Sigmoid colon (tissue), 7 donors: ENCODE results near the gene C6orf89. TPM values are rescaled to one million over a fixed set of nuclear protein-coding genes. Genes with fewer than 3 reads are reported as not detected.

Experiments
- DNase-seq: peaks from one replicate; pipeline ENCODE4 v3.0.0-alpha.2; 2019
- H3K27ac ChIP-seq, 4 donors: fragments of 200-600 bp; sonication (generic); one replicate each; pipeline ENCODE4 v1.5.1; 2016 to 2019; ENCODE audit warnings: mild to moderate bottlenecking in 1 of 4
- H3K27me3 ChIP-seq, 3 donors: fragments of 200-600 bp; sonication (generic); one replicate each; pipeline ENCODE4 v1.5.1; 2019; ENCODE audit warnings: mild to moderate bottlenecking in 1 of 3
- H3K36me3 ChIP-seq, 4 donors: fragments of 200-600 bp; sonication (generic); one replicate each; pipeline ENCODE4 v1.5.1; 2016 to 2019
- H3K4me1 ChIP-seq, 4 donors: fragments of 200-600 bp; sonication (generic); one replicate each; pipeline ENCODE4 v1.5.1; 2017 to 2019
- H3K4me3 ChIP-seq, 4 donors: fragments of 200-600 bp; sonication (generic); one replicate each; pipeline ENCODE4 v1.5.1; 2017 to 2019; ENCODE audit warnings: mild to moderate bottlenecking in 2 of 4, moderate library complexity in 1 of 4
- H3K9me3 ChIP-seq, 4 donors: fragments of 200-600 bp in 3 of 4; sonication (generic) in 3 of 4; one replicate each; pipeline versions ENCODE4 v1.5.1 to v1.6.1; 2013 to 2019
- CTCF ChIP-seq, 4 experiments: fragments of 450-650 bp in 3 of 4; fragments of 200-600 bp in 1 of 4; IDR thresholded peaks; one replicate each; pipeline ENCODE4 v1.5.1; 2016 to 2019; ENCODE audit warnings: antibody characterized with exemption in 4 of 4, mild to moderate bottlenecking in 3 of 4, moderate library complexity in 2 of 4
- EP300 ChIP-seq, 4 donors: sonication (generic); formaldehyde crosslinking; IDR thresholded peaks; one replicate each; pipeline ENCODE4 v1.6.1; 2017; ENCODE audit warnings: antibody characterized with exemption in 4 of 4
- POLR2A ChIP-seq, 2 donors: fragments of 450-650 bp; IDR thresholded peaks; one replicate each; pipeline ENCODE4 v1.6.1; 2016; ENCODE audit warnings: antibody characterized with exemption in 2 of 2, mild to moderate bottlenecking in 2 of 2, moderate library complexity in 2 of 2
- POLR2AphosphoS5 ChIP-seq, 4 donors: sonication (generic); formaldehyde crosslinking; IDR thresholded peaks; one replicate each; pipeline ENCODE4 v1.6.1; 2017; ENCODE audit warnings: antibody characterized with exemption in 4 of 4
- WGBS, 2 donors: extraction: QIAGEN DNeasy Blood & Tissue Kit; methylation state at CpG; one replicate each; pipeline ENCODE4 v1.1.7; 2013; 5-methylcytosine and 5-hydroxymethylcytosine counted together
- intact Hi-C: fragments of 100-400 bp; cut with DNase I; formaldehyde crosslinking; loops from one replicate; pipeline ENCODE4 v1.15.1; 2023
- polyA plus RNA-seq, 3 donors: library from polyadenylated mRNA; stranded (reverse); fragments of 200-250 nt; gene quantifications; one replicate each; pipeline ENCODE4 v1.2.3, GENCODE V29; 2013
- total RNA-seq, 4 donors: library from RNA; depleted of rRNA; stranded (reverse); fragments of >200 nt; gene quantifications; one replicate each; pipeline ENCODE4 v1.1.0, GENCODE V29; 2016
- donor health status: healthy with polysubstance abuse.
- donor health status: Bipolar disorder and iron deficiency.
- donor health status: healthy.

The C6orf89 gene
- total and polyA plus RNA-seq, 7 donors: 5.5 to 51.4 (median 37.3) TPM

DNA sequence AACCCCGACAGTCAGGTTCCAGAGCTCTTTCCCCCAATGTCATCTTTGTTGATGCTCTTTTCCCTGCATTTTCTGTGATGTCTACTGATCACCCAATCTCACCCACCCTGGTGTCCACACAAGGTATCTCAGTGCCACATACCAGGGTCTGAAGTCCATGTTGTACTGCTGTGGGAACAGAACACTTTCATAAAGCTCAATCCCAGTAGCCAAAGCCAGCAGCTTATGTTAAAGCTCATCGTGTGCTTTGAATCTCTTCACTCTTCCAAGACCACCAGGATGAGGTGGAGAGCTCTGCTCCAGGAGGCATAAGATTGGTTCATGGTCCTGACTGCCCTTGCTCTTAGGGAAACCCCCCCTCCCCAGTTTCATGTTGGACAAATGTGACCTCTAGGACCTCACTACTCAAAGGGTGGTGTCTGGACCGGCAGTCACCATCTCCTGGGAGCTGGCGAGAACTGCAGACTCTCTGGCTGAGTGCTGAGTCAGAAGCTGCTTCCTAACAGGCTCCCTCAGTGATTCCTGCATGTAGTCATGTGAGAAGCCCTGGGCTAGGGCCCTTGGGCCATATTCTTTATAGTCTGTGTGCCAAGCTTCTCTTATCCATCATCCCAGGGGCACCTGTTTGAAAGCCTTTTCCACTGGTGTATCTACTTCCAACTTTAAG, 33.1 kb upstream of the C6orf89 start:
- no peaks in the 10 kb centered on the region for H3K9me3 ChIP-seq
- WGBS, 2 donors: 77 to 79% methylated on average over 4 of the region's 4 CpGs
- intact Hi-C loops: loop anchor here (10.0 kb wide), 1 partner anchor 228 kb away; no protein-coding TSS in a partner anchor
- H3K4me1 ChIP-seq: peaks cover 0 to 34% (median 13%) of the 10 kb centered on the region in 4 donors
- no peak overlapping the region for H3K4me3 ChIP-seq
- no peaks in the 10 kb centered on the region for H3K27me3 ChIP-seq
- peak overlapping the region; percentile 28 to 70 (median 52) for H3K27ac ChIP-seq
- no peak for TF ChIP-seq POLR2AphosphoS5 (IDR thresholded peaks at IDR 0.05)
- no peak for TF ChIP-seq CTCF (IDR thresholded peaks at IDR 0.05)
- TF ChIP-seq EP300 (IDR thresholded peaks at IDR 0.05): no peak
- no peak for TF ChIP-seq POLR2A (IDR thresholded peaks at IDR 0.05)
- DNase-seq: no peak
- peaks cover 0 to 10% (median 0%) of the 10 kb centered on the region in 4 donors for H3K36me3 ChIP-seq

GRCh38 chr6:36853325-36853724, 32.4 kb upstream of the C6orf89 start:
- H3K9me3 ChIP-seq: no peaks in the 10 kb centered on the region
- TF ChIP-seq POLR2A (IDR thresholded peaks at IDR 0.05) (no peak), CTCF (IDR thresholded peaks at IDR 0.05) (no peak), POLR2AphosphoS5 (IDR thresholded peaks at IDR 0.05) (peak in 1 of 4 donors; percentile 61), EP300 (IDR thresholded peaks at IDR 0.05) (no peak)
- no peak overlapping the region for H3K4me3 ChIP-seq
- 81 to 82% methylated on average over 5 of the region's 5 CpGs for WGBS, 2 donors
- peak overlapping the region in 3 of 4 donors; percentile 28 to 70 (median 53) for H3K27ac ChIP-seq
- H3K4me1 ChIP-seq: peaks cover 0 to 35% (median 15%) of the 10 kb centered on the region in 4 donors
- H3K36me3 ChIP-seq: peaks cover 0 to 10% (median 0%) of the 10 kb centered on the region in 4 donors
- DNase-seq: peak; percentile 83
- intact Hi-C loops: loop anchor here (10.0 kb wide), 1 partner anchor 229 kb away; no protein-coding TSS in a partner anchor
- no peaks in the 10 kb centered on the region for H3K27me3 ChIP-seq

DNA sequence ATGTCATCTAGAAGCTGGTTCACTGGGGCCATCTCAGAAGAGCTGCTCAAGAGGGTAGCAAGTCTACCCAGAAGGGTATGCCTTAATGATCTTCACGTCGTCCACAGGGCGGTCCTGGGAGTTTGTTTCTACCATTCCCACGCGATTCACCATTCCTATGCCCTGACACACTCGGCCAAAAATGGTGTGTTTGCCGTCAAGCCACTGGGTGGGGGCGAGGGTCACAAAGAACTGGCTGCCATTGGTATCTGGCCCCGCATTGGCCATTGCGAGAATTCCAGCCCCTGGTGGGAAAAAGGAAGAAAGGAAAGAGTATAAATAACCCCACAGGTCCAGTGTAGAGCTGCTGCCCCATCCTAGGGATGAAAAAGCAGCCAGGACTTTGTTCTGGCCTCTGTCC, 30.0 kb upstream of the C6orf89 start:
- Histone ChIP-seq H3K27ac (peak overlapping the region in 1 of 4 donors; percentile 3), H3K4me1 (peaks cover 0 to 47% (median 20%) of the 10 kb centered on the region in 4 donors), H3K9me3 (no peaks in the 10 kb centered on the region), H3K36me3 (peaks cover 0 to 10% (median 0%) of the 10 kb centered on the region in 4 donors), H3K4me3 (no peak overlapping the region), H3K27me3 (no peaks in the 10 kb centered on the region)
- 93 to 95% methylated on average over 10 of the region's 10 CpGs for WGBS, 2 donors
- intact Hi-C loops: loop anchor here (10.0 kb wide), 1 partner anchor 231 kb away; no protein-coding TSS in a partner anchor
- TF ChIP-seq EP300 (IDR thresholded peaks at IDR 0.05): no peak
- TF ChIP-seq POLR2A (IDR thresholded peaks at IDR 0.05): no peak
- TF ChIP-seq POLR2AphosphoS5 (IDR thresholded peaks at IDR 0.05): no peak
- TF ChIP-seq CTCF (IDR thresholded peaks at IDR 0.05): no peak
- DNase-seq: no peak

DNA sequence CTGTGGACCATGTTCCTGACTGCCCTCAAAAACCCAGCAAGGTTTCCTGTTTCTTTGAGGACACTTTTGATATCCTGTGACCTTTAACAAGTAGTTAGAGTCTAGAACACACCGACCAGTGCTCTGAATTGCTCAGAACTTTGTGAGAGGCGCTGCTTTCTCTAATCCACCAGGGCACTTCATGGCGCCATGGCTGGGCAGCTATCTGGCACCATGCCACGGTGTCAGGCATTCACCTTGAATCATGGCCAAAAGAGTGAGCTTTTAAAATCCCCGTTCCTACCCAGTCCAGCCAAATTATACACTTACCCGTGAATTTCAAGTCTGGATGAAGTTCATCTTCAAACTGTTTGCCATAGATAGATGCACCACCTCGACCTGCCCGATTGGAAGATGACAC, 29.5 kb upstream of the C6orf89 start:
- no peaks in the 10 kb centered on the region for H3K9me3 ChIP-seq
- intact Hi-C loops: loop anchor here (10.0 kb wide), 1 partner anchor 231 kb away; no protein-coding TSS in a partner anchor
- peaks cover 0 to 47% (median 19%) of the 10 kb centered on the region in 4 donors for H3K4me1 ChIP-seq
- no peak overlapping the region for H3K27ac ChIP-seq
- peaks cover 0 to 10% (median 0%) of the 10 kb centered on the region in 4 donors for H3K36me3 ChIP-seq
- no peak for DNase-seq
- no peak for TF ChIP-seq EP300 (IDR thresholded peaks at IDR 0.05)
- no peak for TF ChIP-seq POLR2A (IDR thresholded peaks at IDR 0.05)
- no peak for TF ChIP-seq POLR2AphosphoS5 (IDR thresholded peaks at IDR 0.05)
- TF ChIP-seq CTCF (IDR thresholded peaks at IDR 0.05): no peak
- WGBS, 2 donors: 83 to 92% methylated on average over 8 of the region's 8 CpGs
- no peaks in the 10 kb centered on the region for H3K27me3 ChIP-seq
- H3K4me3 ChIP-seq: no peak overlapping the region
